ENCODE measurements around the gene RNASE8. TPM values are rescaled to one million over a fixed set of nuclear protein-coding genes. Genes with fewer than 3 reads are reported as not detected.

Gene RNASE8
- total RNA-seq, 2 experiments from 2014 or later: not detected

- ATAC-seq (no peak), DNase-seq (no peak)
- Mint-ChIP-seq H3K27me3 (peaks cover 5% of the 10 kb centered on the region), H3K36me3 (ENCODE audit: low read depth) (no peaks in the 10 kb centered on the region), H3K9me3 (no peaks in the 10 kb centered on the region), H3K4me3 (no peak overlapping the region), H3K4me1 (ENCODE audit: low read depth) (peaks cover 4% of the 10 kb centered on the region), H3K27ac (no peak overlapping the region)
- POLR2A ChIA-PET: no interaction called here
- intact Hi-C loops (cut with micrococcal nuclease): no loop called here
- CTCF ChIA-PET: interaction anchor here (0.7 to 7.0 kb wide), 9 partner anchors 10 to 72 kb away, joined by 3 to 218 read pairs (median 4); no protein-coding TSS in a partner anchor
- TF ChIP-seq, protein P1, sequence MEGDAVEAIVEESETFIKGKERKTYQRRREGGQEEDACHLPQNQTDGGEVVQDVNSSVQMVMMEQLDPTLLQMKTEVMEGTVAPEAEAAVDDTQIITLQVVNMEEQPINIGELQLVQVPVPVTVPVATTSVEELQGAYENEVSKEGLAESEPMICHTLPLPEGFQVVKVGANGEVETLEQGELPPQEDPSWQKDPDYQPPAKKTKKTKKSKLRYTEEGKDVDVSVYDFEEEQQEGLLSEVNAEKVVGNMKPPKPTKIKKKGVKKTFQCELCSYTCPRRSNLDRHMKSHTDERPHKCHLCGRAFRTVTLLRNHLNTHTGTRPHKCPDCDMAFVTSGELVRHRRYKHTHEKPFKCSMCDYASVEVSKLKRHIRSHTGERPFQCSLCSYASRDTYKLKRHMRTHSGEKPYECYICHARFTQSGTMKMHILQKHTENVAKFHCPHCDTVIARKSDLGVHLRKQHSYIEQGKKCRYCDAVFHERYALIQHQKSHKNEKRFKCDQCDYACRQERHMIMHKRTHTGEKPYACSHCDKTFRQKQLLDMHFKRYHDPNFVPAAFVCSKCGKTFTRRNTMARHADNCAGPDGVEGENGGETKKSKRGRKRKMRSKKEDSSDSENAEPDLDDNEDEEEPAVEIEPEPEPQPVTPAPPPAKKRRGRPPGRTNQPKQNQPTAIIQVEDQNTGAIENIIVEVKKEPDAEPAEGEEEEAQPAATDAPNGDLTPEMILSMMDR (IDR thresholded peaks at IDR 0.05): no peak
Observed at GRCh38 chr14:21043387-21043973, 14.1 kb upstream of the RNASE8 start.

GRCh38 chr14:21043974-21044618 is 13.5 kb upstream of the RNASE8 start:
- no peak overlapping the region for H3K27ac Mint-ChIP-seq
- ATAC-seq (no peak), DNase-seq (no peak)
- no peaks in the 10 kb centered on the region for H3K9me3 Mint-ChIP-seq
- intact Hi-C loops (cut with micrococcal nuclease): no loop called here
- peaks cover 4% of the 10 kb centered on the region for H3K4me1 Mint-ChIP-seq (ENCODE audit: low read depth)
- CTCF ChIA-PET: interaction anchor here (0.7 to 7.0 kb wide), 7 partner anchors 11 to 73 kb away, joined by 3 to 218 read pairs (median 4); no protein-coding TSS in a partner anchor
- H3K27me3 Mint-ChIP-seq: peaks cover 5% of the 10 kb centered on the region
- TF ChIP-seq, protein P1 (IDR thresholded peaks at IDR 0.05): no peak
- H3K4me3 Mint-ChIP-seq: no peak overlapping the region
- POLR2A ChIA-PET: interaction anchor here (0.5 kb wide), 1 partner anchor 576 kb away, joined by 5 read pairs; no protein-coding TSS in a partner anchor
- H3K36me3 Mint-ChIP-seq (ENCODE audit: low read depth): no peaks in the 10 kb centered on the region

DNA sequence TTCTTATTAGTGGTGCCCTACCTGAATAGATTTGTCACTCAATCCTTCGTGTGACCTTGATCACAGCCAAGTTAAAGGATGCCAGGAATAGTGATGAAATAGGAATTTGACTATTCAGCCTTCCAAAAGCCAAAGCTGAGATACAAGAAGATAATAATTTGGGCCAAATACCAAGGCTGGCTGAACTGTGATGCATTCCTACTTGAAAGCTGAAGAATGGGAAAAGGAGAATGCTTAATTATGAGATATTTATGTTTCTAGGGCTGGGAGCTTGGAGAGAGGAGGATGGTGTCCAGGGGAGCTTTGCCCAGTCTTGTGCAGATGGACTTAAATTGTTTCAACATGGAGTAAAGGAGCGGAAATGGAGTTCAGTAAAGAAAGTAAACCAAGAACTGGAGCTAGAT is 10.2 kb upstream of the RNASE8 start:
- TF ChIP-seq, protein P1 (IDR thresholded peaks at IDR 0.05): no peak
- CTCF ChIA-PET: interaction anchor here (0.9 to 7.3 kb wide), 13 partner anchors 12 to 77 kb away, joined by 3 to 47 read pairs (median 4); no protein-coding TSS in a partner anchor
- DNase-seq (no peak), ATAC-seq (no peak)
- H3K27me3 Mint-ChIP-seq: peaks cover 5% of the 10 kb centered on the region
- H3K9me3 Mint-ChIP-seq: no peaks in the 10 kb centered on the region
- POLR2A ChIA-PET: interaction anchor here (0.9 kb wide), 1 partner anchor 32 kb away, joined by 3 read pairs; no protein-coding TSS in a partner anchor
- intact Hi-C loops (cut with micrococcal nuclease): no loop called here
- peaks cover 4% of the 10 kb centered on the region for H3K4me1 Mint-ChIP-seq (ENCODE audit: low read depth)
- no peak overlapping the region for H3K4me3 Mint-ChIP-seq
- H3K27ac Mint-ChIP-seq: no peak overlapping the region
- no peaks in the 10 kb centered on the region for H3K36me3 Mint-ChIP-seq (ENCODE audit: low read depth)

GRCh38 chr14:21048638-21049037 is 9.0 kb upstream of the RNASE8 start:
- TF ChIP-seq, protein P1 (IDR thresholded peaks at IDR 0.05): no peak
- no peak for ATAC-seq
- H3K27ac Mint-ChIP-seq: no peak overlapping the region
- no peaks in the 10 kb centered on the region for H3K36me3 Mint-ChIP-seq (ENCODE audit: low read depth)
- peaks cover 4% of the 10 kb centered on the region for H3K4me1 Mint-ChIP-seq (ENCODE audit: low read depth)
- POLR2A ChIA-PET: interaction anchor here (1.0 kb wide), 1 partner anchor 10 kb away, joined by 4 read pairs; no protein-coding TSS in a partner anchor
- no peaks in the 10 kb centered on the region for H3K9me3 Mint-ChIP-seq
- H3K27me3 Mint-ChIP-seq: peaks cover 1% of the 10 kb centered on the region
- CTCF ChIA-PET: interaction anchor here (1.2 to 7.3 kb wide), 6 partner anchors 20 to 78 kb away, joined by 4 to 47 read pairs (median 9); no protein-coding TSS in a partner anchor
- DNase-seq: no peak
- intact Hi-C loops (cut with micrococcal nuclease): no loop called here
- H3K4me3 Mint-ChIP-seq: no peak overlapping the region

- Mint-ChIP-seq H3K4me3 (no peak overlapping the region), H3K4me1 (ENCODE audit: low read depth) (peaks cover 4% of the 10 kb centered on the region), H3K27me3 (peaks cover 1% of the 10 kb centered on the region), H3K36me3 (ENCODE audit: low read depth) (no peaks in the 10 kb centered on the region), H3K27ac (no peak overlapping the region), H3K9me3 (no peaks in the 10 kb centered on the region)
- intact Hi-C loops (cut with micrococcal nuclease): no loop called here
- CTCF ChIA-PET: interaction anchor here (2.8 to 7.3 kb wide), 2 partner anchors 34 to 44 kb away, joined by 12 to 47 read pairs; no protein-coding TSS in a partner anchor
- POLR2A ChIA-PET: interaction anchor here (1.0 kb wide), 1 partner anchor 10 kb away, joined by 4 read pairs; no protein-coding TSS in a partner anchor
- DNase-seq (no peak), ATAC-seq (no peak)
- TF ChIP-seq, protein P1 (IDR thresholded peaks at IDR 0.05): no peak
Observed at GRCh38 chr14:21049271-21049673, 8.3 kb upstream of the RNASE8 start.

All from activated CD8-positive, alpha-beta T cell treated with anti-CD3 and anti-CD28 coated beads for 36 hours (primary cell).